DND-41 (cell line): ENCODE results near the gene PRPF40B.

Experiments
- ATAC-seq: fragments of 200-7000 bp; cut with Tn5 transposase; 3 replicates; pipeline ENCODE4 v1.9.1; 2021; ENCODE audit warnings: low read depth; ENCODE audit not compliant: insufficient read depth
- DNase-seq: peaks from one replicate; pipeline ENCODE4 v3.0.0-alpha.2; 2020
- H2AFZ ChIP-seq: 2 replicates; pipeline ENCODE4 v1.6.0; 2012; ENCODE audit warnings: low read depth, low read length
- H3K27ac ChIP-seq: 2 replicates; pipeline ENCODE4 v1.5.1; 2012; ENCODE audit warnings: low read length, inconsistent platforms
- H3K27me3 ChIP-seq: fragments of 200-600 bp; sonication (generic); 2 replicates; pipeline ENCODE4 v1.6.0; 2012; ENCODE audit warnings: low read length, mild to moderate bottlenecking, inconsistent platforms; ENCODE audit not compliant: insufficient read depth, poor library complexity
- H3K36me3 ChIP-seq: 2 replicates; pipeline ENCODE4 v1.5.1; 2012; ENCODE audit warnings: low read length, inconsistent platforms; ENCODE audit not compliant: insufficient read depth
- H3K4me1 ChIP-seq: 2 replicates; pipeline ENCODE4 v1.5.1; 2012; ENCODE audit warnings: mild to moderate bottlenecking, low read length; ENCODE audit not compliant: insufficient read depth
- H3K4me2 ChIP-seq: 2 replicates; pipeline ENCODE4 v1.6.0; 2012; ENCODE audit warnings: mild to moderate bottlenecking, moderate library complexity, low read length, inconsistent platforms; ENCODE audit not compliant: insufficient read depth
- H3K4me3 ChIP-seq, 2 experiments: fragments of 200-600 bp in 1 of 2; shearing (Covaris generic) in 1 of 2; 2 replicates each; pipeline ENCODE4 v1.5.1; 2012 to 2016; ENCODE audit warnings: inconsistent platforms in 2 of 2, low read length in 2 of 2, mild to moderate bottlenecking in 2 of 2, low read depth in 1 of 2, moderate library complexity in 1 of 2
- H3K79me2 ChIP-seq: 2 replicates; pipeline ENCODE4 v1.6.0; 2012; ENCODE audit warnings: low read length, inconsistent platforms; ENCODE audit not compliant: insufficient read depth
- H3K9ac ChIP-seq: 2 replicates; pipeline ENCODE4 v1.6.0; 2012; ENCODE audit warnings: low read depth, mild to moderate bottlenecking, inconsistent platforms, low read length, moderate library complexity
- H3K9me3 ChIP-seq: 2 replicates; pipeline ENCODE4 v1.5.1; 2012; ENCODE audit warnings: low read length, moderate library complexity, mild to moderate bottlenecking, inconsistent platforms; ENCODE audit not compliant: insufficient read depth, severe bottlenecking
- H4K20me1 ChIP-seq: 2 replicates; pipeline ENCODE4 v1.6.0; 2012; ENCODE audit warnings: low read length; ENCODE audit not compliant: insufficient read depth
- CTCF ChIP-seq: IDR thresholded peaks from 2 replicates; pipeline ENCODE4 v1.5.1; 2012; ENCODE audit warnings: borderline replicate concordance, low read length, moderate library complexity, mild to moderate bottlenecking; ENCODE audit not compliant: poor library complexity, severe bottlenecking; ENCODE audit errors: extremely low read depth
- EZH2 ChIP-seq: IDR thresholded peaks from 3 replicates; pipeline ENCODE4 v1.6.1; 2012; ENCODE audit warnings: borderline replicate concordance, low read depth, mild to moderate bottlenecking, moderate library complexity, low read length, inconsistent platforms; ENCODE audit not compliant: severe bottlenecking

The PRPF40B gene

GRCh38 chr12:49673446-49674317 lies 50.3 kb downstream of the PRPF40B start:
- Histone ChIP-seq H3K36me3 (no peaks in the 10 kb centered on the region), H4K20me1 (no peaks in the 10 kb centered on the region; the same call in 1 of the 2 replicates), H3K4me3 (no peak overlapping the region), H2AFZ (no peak overlapping the region), H3K4me1 (peaks cover 30% of the 10 kb centered on the region), H3K9me3 (no peaks in the 10 kb centered on the region), H3K27ac (no peak overlapping the region), H3K4me2 (no peak overlapping the region), H3K79me2 (peaks cover 16% of the 10 kb centered on the region), H3K9ac (no peak overlapping the region), H3K27me3 (no peaks in the 10 kb centered on the region)
- DNase-seq, result no peak
- no peak for ATAC-seq
- TF ChIP-seq EZH2, result no peak
- no peak for TF ChIP-seq CTCF

GRCh38 chr12:49674318-49674981 lies 51.1 kb downstream of the PRPF40B start:
- no peaks in the 10 kb centered on the region for H3K27me3 ChIP-seq
- peaks cover 16% of the 10 kb centered on the region for H3K79me2 ChIP-seq
- H3K4me2 ChIP-seq, result no peak overlapping the region
- H3K9me3 ChIP-seq, result no peaks in the 10 kb centered on the region
- no peak overlapping the region for H3K9ac ChIP-seq
- H2AFZ ChIP-seq, result no peak overlapping the region
- no peak for ATAC-seq
- H3K4me3 ChIP-seq, result no peak overlapping the region
- TF ChIP-seq EZH2 (no peak), CTCF (no peak)
- H4K20me1 ChIP-seq, result peaks cover 2% of the 10 kb centered on the region; the same call in 1 of the 2 replicates
- peaks cover 30% of the 10 kb centered on the region for H3K4me1 ChIP-seq
- H3K27ac ChIP-seq, result no peak overlapping the region
- H3K36me3 ChIP-seq, result no peaks in the 10 kb centered on the region
- no peak for DNase-seq

GRCh38 chr12:49675137-49675536 lies 51.8 kb downstream of the PRPF40B start:
- Histone ChIP-seq H3K79me2 (peaks cover 11% of the 10 kb centered on the region), H3K27ac (no peak overlapping the region), H4K20me1 (peaks cover 2% of the 10 kb centered on the region; the same call in 1 of the 2 replicates)

More at GRCh38 chr12:49675137-49675536, 51.8 kb downstream of the PRPF40B start:
- no peaks in the 10 kb centered on the region for H3K27me3 ChIP-seq
- DNase-seq (no peak), ATAC-seq (no peak)
- H2AFZ ChIP-seq, result no peak overlapping the region
- H3K9ac ChIP-seq, result no peak overlapping the region
- H3K4me1 ChIP-seq, result peaks cover 24% of the 10 kb centered on the region
- no peak overlapping the region for H3K4me2 ChIP-seq
- no peaks in the 10 kb centered on the region for H3K36me3 ChIP-seq
- no peaks in the 10 kb centered on the region for H3K9me3 ChIP-seq
- no peak overlapping the region for H3K4me3 ChIP-seq
- TF ChIP-seq CTCF (no peak), EZH2 (no peak)
